Pons (tissue), 1 donor: ENCODE data around the gene SQOR.

Experiments
- DNase-seq: peaks from one replicate; pipeline ENCODE4 v3.0.0-alpha.2; 2016; ENCODE audit warnings: low spot score

SQOR gene

DNA sequence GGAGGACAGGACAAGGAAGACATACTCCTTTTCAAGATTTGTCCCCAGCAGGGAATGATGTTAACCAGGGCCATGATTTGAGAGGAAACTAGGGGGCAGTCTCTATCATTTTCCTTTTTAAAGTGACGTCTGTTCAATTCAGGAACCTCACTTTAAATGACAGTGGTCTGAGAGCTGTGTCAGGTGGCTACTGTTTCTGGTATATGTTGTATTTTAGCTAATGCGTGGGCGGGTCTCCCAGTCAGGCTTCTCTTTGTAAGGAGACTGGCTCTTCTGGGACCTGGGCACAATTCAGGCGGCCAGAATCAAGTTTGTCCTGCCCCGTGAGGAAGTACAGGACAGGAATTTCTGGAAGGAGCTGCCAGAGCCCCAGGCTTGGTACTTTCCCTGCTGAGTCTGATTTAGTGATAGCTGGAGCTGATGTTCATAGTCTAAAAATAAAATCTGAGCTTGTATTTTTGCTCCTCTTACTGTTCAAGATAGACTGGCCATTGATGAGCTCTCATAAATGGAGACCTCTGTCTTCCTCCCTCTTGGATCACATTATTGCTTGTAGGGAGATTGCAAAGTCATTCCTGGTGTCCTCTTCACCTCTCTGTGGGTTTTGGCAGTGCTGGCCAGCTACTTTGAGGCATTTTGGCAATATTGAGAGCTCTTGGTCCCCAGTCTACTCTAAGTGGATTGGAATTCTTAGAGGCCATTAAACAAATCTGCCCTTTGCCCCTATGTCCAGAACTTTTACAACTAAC is 25.6 kb downstream of the SQOR start:
- DNase-seq, result no peak

DNA sequence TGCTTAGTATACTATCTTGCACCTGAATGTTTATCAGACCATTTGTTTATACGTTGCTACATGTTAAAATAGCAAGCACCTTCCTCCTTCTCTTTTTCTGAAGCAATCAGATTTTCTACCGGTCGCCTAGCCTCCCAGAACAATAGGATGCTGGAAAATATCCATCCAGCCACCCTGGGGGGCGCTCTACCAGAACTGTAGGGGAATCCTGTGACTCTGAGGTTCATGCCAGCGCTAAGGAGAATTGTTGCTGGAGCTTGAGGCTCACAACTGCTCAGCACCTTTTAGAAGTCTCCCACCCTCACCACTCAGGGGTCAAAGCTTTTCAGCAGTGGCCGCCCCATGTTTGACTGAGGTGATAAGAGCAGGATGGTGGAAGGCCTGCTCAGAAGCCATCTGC is 27.5 kb downstream of the SQOR start:
- no peak for DNase-seq

DNA sequence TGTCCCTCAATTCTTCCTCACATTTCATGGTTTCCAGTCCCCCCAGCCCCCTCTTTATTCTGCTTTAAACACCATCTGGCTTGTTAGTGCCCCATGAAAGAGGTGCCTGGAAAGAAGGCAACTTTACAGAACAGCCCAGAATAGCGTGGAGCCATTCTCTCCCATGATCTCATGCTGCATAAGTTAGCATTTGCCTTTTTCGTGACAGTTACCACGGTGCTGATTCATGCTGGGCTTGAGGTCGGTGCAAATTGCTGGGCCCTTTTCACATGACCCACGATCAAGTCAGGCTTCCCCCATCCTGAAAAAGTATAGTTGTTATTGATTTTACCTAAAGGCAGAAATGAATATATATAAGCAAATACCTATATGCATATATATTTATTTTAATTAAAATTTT is 29.6 kb downstream of the SQOR start:
- no peak for DNase-seq

DNA sequence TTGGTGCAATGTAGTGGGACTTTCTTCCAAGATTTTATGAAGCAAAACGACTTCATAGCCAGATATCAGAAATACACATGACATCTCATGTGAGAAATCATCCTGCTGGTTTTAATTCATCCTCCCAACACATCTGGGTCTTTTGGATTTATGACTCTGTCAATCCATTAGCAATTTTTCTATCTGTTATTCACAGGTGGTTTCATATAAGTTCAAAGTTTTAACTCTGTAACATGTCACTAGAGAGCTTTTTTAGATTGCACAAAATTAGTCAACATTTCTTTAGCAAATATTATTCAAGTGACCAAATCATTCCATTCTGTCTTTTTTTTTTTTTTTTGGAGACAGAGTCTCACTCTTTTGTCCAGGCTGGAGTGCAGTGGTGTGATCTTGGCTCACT is 30.4 kb downstream of the SQOR start:
- no peak for DNase-seq

DNA sequence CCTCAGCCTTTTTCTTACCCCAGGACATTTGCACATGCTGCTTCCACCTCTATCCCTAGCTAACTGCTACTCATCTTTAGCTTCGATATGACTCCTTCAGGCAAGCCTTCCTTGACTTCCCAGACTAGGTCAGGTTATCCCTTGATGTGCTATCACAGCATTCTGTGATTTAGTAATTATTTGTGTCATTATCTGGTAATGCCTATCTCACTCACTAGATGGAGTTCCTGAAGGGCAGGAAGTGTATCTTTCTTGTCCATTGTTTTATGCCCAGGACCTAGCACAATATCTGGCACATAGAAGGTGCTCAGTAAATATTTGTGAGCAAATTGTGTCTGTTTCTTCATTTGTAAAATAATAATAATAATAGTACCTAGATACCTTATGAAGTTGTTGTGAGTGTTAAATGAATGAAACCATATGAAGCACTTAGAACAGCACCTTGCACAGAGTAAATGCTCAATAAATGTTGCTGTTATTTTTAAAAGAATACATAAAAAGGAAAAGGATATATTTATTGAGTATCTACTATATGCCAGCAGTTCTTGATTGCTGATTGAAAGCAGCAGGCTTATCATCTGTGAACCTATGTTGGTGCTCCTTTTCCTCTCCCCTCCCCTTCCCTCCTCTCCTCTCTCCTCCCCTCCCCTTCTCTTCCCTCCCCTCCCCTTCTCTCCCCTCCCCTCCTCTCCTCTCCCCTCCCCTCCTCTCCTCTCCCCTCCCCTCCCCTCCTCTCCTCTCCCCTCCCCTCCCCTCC is 31.5 kb downstream of the SQOR start:
- no peak for DNase-seq

DNA sequence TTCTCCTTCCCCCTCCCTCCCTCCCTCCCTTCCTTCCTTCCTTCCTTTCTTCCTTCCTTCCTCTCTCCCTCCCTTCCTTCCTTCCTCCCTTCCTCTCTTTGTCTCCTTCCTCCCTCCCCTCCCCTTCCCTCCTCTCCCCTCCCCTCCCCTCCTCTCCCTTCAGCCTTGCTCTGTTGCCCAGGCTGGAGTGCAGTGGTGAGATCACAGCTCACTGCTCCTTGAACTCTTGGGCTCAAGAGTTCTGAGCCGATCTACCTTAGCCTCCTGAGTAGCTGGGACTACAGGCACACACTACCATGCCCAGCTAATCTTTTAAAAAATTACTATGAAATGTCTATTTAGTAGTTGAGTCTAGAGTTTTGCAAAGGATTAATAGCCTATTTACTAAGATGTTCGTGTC is 32.2 kb downstream of the SQOR start:
- DNase-seq, result no peak

DNA sequence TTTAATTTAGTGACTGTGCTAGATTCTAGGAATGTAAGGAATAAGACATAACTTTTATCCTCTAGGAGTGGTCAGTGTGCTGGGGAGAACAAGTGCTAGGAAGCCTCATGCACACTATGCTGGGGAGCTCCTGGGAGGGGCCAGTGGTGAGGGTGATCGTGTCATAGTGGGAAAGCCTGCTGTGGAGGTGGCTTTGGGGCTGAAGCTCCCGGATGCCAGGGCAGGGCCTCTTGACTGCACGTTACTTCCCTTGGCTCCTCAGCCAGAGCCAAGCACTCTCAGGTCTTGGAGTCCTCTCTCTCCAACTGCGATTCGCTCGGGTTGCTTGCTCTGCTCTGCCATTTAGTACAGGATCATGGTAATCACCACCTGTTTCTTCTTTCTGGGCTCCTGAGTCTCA is 33.6 kb downstream of the SQOR start:
- DNase-seq, result no peak

DNA sequence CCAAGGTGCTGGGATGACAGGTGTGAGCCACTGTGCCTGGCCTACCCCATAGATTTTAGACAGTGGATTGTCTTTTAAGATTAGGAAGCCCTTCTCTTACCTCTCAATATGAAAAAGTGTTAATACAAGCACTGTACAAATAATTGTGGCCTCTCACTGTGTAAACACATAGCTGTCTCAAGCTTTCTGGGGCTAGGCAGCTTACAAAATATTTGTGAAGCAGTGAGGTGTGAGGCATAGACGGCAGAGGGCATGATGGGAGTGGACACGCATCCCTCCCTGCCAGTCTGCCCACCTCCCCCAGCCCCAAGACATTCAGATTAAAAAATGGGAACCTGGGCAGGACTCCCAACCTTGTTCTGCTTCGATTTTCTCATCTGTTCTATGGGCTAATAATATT is 34.6 kb downstream of the SQOR start:
- no peak for DNase-seq

GRCh38 chr15:45670091-45670490 is 35.3 kb downstream of the SQOR start:
- no peak for DNase-seq

- no peak for DNase-seq
Observed at GRCh38 chr15:45670511-45670910, 35.7 kb downstream of the SQOR start.

DNA sequence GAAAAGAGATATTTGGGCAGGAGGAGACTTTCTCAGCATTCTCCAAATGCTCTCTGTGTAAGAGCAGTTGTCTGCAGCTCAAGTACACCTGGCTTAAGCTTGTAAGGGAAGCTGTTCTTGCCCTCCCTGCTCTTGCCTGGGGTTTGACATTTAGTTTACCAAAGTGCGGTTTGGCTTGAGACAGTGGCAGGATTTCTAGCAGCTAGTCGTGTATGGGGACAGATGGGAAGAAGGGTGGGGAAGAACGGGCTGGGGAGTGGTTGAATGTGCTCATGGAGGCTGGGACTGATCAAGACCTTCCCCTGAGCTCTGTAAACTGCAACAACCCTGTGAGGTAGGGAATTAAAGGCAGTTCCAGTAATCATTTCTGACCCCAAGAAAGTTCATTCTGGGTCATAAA is 39.8 kb downstream of the SQOR start:
- no peak for DNase-seq

DNA sequence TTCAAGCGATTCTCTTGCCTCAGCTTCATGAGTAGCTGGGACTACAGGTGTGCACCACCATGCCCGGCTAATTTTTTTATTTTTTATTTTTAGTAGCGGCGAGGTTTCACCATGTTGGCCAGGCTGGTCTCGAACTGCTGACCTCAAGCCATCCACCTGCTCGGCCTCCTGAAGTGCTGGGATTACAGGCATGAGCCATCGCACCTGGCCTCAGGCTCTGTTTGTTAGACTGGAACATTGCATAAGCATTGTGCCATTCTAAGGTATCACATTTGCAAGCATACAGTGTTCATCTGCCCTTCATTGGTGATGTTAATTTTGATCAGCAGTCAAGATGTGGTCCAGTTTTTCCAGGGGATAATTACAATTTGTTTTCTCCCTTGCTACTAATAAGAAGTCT is 43.0 kb downstream of the SQOR start:
- DNase-seq, result no peak

- no peak for DNase-seq
Observed at GRCh38 chr15:45678459-45679178, 43.8 kb downstream of the SQOR start.

GRCh38 chr15:45684533-45684932 is 49.7 kb downstream of the SQOR start:
- DNase-seq, result no peak

DNA sequence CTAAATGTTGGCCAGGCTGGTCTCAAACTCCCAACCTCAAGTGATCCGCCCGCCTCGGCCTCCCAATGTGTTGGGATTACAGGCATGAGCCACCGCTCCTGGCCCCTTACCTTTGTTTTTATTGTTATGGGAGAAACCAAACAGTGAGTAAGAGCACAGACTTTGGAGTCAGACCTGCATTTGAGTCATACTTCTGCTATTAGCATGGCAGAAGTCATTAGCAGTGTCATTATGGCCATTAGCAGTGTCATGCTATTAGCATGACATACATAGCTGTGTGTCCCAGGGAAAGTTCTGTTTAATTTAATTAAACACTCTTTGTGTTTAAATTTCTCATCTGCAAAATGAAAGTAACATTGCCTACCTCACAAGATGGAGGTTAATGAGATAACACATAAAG is 54.8 kb downstream of the SQOR start:
- DNase-seq, result no peak

- no peak for DNase-seq
Observed at GRCh38 chr15:45690581-45691260, 55.9 kb downstream of the SQOR start.

- no peak for DNase-seq
Observed at GRCh38 chr15:45701108-45701507, 66.3 kb downstream of the SQOR start.

- no peak for DNase-seq
Observed at GRCh38 chr15:45702041-45702440, 67.2 kb downstream of the SQOR start.

DNA sequence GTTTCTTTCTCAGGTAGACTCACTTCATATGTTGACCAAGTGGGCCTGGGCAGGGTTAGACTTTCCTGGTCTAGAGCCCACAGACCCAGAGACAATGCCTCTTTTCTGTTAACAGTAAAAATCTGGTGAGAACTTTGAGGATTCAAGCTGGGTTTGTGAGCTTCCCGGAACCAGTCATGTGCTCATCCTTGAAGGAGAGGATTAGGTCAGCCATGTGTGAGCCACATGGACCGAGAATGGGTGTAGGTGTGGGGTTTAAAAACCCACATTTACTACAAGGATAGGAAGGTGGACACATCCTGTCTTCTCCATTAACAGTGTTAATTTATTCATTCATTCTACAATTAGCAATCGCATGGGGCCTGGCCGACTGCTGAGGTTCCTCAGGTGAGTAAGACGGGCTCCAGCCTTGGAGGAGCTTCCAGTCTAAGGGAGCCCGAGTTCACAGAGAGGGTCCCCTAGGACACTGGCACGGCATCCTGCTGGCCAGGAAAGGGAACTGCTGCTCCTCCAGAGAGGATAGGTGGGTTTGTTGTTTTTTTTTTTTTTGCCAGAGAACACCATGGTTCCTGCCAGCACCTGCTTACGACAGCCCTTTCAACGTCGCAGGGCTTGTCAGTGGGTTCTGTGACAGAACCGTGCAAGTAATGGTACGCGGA is 69.0 kb downstream of the SQOR start:
- DNase-seq, result no peak

DNA sequence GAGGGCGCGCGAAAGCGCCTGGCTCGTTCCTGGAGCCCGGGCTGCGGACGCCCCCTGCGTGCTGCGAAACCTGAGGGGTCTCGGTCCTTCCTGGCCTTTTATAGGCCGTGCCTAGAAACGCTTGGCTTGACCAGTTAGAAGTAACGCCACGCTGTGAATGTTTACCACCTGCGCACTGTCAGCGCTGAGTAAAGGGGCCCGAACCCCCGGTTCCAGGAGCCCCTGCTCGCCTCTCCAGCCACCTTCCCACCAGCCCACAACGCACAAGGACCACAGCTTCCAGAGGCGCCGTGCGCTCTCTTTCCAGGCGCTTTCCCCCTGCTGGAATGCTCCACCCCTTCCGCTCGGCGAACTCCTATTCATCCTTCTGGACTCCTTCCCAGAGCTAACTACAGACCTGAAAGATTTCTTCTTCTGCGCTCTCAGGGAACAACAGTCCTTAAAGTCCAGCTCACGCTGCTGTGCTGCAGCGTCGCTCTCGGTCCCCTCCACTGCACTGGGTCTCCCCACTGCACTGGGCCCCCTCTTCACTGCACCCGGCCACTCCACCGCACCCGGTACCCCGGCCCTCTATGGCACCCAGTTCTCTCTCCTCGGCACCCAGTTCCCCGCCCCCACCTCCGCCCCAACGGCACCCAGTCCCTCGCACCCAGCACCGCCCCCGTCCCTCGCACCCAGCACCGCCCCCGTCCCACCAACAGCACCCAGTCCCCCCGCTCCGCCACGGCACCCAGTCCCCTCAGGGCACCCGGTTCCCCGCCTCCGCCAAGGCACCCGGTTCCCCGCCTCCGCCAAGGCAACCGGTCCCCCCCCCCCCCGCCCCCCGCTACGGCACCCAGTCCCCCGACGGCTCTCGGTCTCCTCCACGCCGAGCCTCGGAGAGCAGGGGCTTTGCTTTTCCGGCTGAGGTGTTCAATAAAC is 69.8 kb downstream of the SQOR start:
- no peak for DNase-seq
